Upper lobe of right lung (tissue), 1 donor: Measurements from ENCODE around the gene ENTPD8. TPM values are rescaled to one million over a fixed set of nuclear protein-coding genes. Genes with fewer than 3 reads are reported as not detected.

Experiments
- ATAC-seq: fragments of 200-7000 bp; cut with Tn5 transposase; one replicate; pipeline ENCODE4 v1.9.1; 2020; ENCODE audit warnings: mild to moderate bottlenecking, moderate library complexity
- DNase-seq: peaks from one replicate; pipeline ENCODE4 v3.0.0-alpha.2; 2020
- H3K27ac ChIP-seq: fragments of 200-600 bp; one replicate; pipeline ENCODE4 v1.8.0; 2022
- H3K27me3 ChIP-seq: fragments of 200-600 bp; one replicate; pipeline ENCODE4 v1.8.0; 2022; ENCODE audit warnings: mild to moderate bottlenecking
- H3K36me3 ChIP-seq: fragments of 200-600 bp; one replicate; pipeline ENCODE4 v1.8.0; 2022
- H3K4me1 ChIP-seq: fragments of 200-600 bp; one replicate; pipeline ENCODE4 v1.8.0; 2022
- H3K4me3 ChIP-seq: fragments of 200-600 bp; one replicate; pipeline ENCODE4 v1.8.0; 2022; ENCODE audit warnings: mild to moderate bottlenecking
- H3K9me3 ChIP-seq: fragments of 200-600 bp; one replicate; pipeline ENCODE4 v1.8.0; 2022
- intact Hi-C: fragments of 100-400 bp; cut with DNase I; formaldehyde crosslinking; loops from one replicate; pipeline ENCODE4 v1.11.0; 2022
- total RNA-seq: library from RNA; stranded (reverse); fragmentation: NEBNext Ultra II Directional; extraction: Animal tissue kit (Norgen Biotek cat#: 25700); gene quantifications from one replicate; pipeline ENCODE4 v1.2.1, GENCODE V29; 2021
- TF ChIP-seq, protein P1 (sequence below): fragments of 200-600 bp; IDR thresholded peaks from one replicate; pipeline ENCODE4 v1.8.0; 2022; ENCODE audit warnings: antibody characterized with exemption
- donor health status: DM: no; HTN: yes; CAD: no; lungs with severe emphysema.

Gene ENTPD8
- total RNA-seq, 1 donor from 2014 or later = not detected

DNA sequence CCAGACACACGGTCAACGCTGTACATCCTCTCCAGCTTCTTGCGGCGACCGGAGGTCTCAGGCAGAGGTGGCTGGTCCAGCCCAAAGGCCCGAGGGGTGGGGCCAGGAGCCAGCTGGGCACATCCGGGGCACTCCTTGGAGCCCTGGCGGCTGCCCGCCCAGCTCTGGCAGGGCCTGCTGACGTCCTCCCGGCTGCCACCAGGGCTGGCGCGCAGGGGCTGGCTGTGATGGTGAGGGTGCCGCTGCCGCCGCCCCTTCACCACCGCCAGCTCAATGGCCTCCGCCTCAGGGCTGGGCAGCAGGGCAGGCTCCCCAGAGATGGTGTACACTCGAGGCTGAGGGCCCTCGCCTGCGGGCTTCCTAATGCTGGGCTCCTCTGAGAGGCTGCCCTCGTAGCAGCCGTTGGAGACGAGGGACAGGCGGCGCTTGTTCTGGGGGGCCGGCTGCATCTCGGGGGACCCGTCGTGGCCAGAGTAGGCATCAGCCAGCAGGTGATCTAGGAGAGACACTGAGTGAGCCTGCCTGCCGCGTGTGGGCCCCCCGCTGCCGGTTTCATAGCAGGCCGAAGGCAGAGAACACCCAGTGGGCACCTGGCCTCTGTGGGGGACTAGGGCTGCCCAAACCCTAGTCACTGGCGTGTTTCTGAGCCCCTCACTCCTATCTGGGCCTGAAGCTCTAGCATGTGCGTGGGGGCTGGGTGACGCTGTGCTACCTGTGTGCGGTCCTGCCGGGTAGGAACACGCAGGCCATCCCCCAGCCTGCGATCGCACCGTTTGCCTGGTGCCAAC lies 16.4 kb upstream of the ENTPD8 start:
- no peak for ATAC-seq
- Histone ChIP-seq H3K27ac (no peak overlapping the region), H3K9me3 (no peaks in the 10 kb centered on the region), H3K27me3 (no peaks in the 10 kb centered on the region), H3K36me3 (no peaks in the 10 kb centered on the region), H3K4me3 (no peak overlapping the region), H3K4me1 (peaks cover 22% of the 10 kb centered on the region)
- TF ChIP-seq, protein P1, sequence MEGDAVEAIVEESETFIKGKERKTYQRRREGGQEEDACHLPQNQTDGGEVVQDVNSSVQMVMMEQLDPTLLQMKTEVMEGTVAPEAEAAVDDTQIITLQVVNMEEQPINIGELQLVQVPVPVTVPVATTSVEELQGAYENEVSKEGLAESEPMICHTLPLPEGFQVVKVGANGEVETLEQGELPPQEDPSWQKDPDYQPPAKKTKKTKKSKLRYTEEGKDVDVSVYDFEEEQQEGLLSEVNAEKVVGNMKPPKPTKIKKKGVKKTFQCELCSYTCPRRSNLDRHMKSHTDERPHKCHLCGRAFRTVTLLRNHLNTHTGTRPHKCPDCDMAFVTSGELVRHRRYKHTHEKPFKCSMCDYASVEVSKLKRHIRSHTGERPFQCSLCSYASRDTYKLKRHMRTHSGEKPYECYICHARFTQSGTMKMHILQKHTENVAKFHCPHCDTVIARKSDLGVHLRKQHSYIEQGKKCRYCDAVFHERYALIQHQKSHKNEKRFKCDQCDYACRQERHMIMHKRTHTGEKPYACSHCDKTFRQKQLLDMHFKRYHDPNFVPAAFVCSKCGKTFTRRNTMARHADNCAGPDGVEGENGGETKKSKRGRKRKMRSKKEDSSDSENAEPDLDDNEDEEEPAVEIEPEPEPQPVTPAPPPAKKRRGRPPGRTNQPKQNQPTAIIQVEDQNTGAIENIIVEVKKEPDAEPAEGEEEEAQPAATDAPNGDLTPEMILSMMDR = no peak
- peak; percentile 63 for DNase-seq
- intact Hi-C loops = no loop called here

DNA sequence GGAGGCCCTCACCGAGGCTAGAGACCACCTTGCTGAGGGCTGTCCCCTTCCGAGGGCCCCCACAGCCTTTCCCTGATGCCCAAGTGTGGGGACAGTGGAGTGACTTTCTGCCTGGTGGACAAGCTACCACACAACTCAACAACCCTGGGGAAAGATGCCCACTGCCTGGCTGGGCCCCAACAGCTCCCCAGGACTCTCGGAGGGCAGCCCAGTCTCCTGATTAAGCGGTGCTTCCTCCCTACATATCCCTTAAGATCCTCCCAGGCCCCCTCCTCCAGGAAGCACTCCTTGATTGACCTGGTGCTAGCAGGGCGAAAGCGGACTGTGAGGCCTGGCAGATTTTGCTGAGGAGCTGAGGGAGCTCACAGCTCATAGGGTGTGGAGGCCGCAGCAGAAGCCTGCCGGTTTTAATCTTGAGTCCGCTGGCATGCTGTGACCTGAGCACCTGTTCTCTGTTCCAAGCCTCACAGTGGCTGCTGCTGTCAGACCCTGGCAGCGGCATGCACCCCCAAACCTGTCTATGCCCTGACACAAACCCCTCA lies 15.8 kb upstream of the ENTPD8 start:
- Histone ChIP-seq H3K27me3 (no peaks in the 10 kb centered on the region), H3K4me3 (no peak overlapping the region), H3K36me3 (no peaks in the 10 kb centered on the region), H3K4me1 (peaks cover 22% of the 10 kb centered on the region), H3K9me3 (no peaks in the 10 kb centered on the region), H3K27ac (no peak overlapping the region)
- ATAC-seq (no peak), DNase-seq (peak; percentile 57)
- TF ChIP-seq, protein P1 = no peak
- intact Hi-C loops = no loop called here

DNA sequence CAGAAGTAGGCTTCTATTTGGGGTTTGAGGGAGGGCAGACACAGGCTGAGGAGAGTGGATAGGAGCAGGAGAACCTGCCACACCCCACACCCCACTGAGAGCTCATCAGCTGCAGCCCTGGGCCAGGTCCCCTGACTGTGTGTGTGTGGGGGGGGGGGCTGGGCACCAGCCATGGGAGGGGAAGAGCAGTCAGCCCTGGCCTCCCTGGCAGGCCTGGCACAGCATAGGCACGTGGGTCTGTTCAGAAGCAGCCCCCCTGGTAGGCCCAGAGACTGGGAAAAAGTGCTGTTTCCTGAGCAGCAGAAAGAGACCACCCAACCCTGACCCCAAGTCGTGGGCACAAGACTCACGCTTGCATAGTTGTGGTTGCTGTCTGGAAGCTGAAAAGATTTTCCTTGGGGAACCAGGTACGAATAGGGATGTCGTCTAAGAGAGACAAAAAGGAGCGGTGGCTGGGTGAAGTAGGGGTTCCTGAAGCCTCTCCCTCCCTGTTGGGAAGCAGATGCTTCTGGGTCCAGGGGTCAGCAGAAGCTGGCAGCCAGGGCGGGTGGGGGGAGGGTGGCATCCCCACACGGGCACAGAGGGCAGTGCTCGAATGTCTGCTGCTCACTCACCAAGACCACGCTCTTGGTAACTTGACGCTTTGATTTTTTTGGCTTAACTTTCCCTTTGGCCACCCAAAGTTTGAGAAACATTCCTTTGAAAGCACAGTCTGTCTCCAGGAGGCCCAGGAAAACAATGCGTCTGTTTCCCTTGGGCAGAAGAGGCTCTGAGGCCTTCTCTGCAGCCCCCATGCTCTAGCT lies 15.1 kb upstream of the ENTPD8 start:
- Histone ChIP-seq H3K9me3 (no peaks in the 10 kb centered on the region), H3K27me3 (no peaks in the 10 kb centered on the region), H3K27ac (no peak overlapping the region), H3K4me3 (no peak overlapping the region), H3K36me3 (no peaks in the 10 kb centered on the region), H3K4me1 (peaks cover 22% of the 10 kb centered on the region)
- DNase-seq = peak; percentile 59
- TF ChIP-seq, protein P1 = no peak
- intact Hi-C loops = no loop called here
- ATAC-seq = no peak

DNA sequence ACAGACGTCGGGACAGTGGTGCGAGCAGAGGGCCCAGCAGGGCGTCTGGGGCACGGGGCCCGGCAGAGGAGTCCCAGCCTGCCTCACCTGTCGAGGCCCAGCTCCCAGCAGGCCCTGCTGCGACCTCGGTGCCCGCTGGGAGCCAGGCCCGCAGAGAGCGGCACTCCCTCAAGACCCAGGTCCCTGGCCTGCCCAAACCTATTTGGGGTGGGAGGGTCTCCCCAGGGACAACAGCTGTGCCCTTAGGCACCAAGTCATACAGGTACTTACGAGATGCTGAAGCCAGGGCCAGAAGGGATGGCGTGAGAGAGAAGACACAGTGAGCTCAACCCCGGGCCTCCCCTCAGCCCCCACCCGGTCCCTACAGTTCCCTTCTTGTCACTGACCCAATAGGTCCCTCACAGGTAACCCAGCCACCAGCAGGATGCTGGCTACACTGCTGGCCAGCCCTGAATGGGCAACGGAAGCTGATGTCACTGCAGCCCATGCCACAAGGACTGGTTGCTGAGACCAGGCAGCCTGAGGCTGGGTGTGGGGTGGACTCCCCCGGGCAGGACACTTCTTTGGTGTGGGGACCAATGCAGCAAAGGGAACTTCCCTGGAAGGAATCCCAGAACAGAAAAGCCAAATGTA lies 14.3 kb upstream of the ENTPD8 start:
- intact Hi-C loops = no loop called here
- ATAC-seq (no peak), DNase-seq (peak; percentile 59)
- Histone ChIP-seq H3K4me3 (no peak overlapping the region), H3K9me3 (no peaks in the 10 kb centered on the region), H3K27ac (no peak overlapping the region), H3K4me1 (peaks cover 22% of the 10 kb centered on the region), H3K27me3 (no peaks in the 10 kb centered on the region), H3K36me3 (no peaks in the 10 kb centered on the region)
- TF ChIP-seq, protein P1 = no peak

DNA sequence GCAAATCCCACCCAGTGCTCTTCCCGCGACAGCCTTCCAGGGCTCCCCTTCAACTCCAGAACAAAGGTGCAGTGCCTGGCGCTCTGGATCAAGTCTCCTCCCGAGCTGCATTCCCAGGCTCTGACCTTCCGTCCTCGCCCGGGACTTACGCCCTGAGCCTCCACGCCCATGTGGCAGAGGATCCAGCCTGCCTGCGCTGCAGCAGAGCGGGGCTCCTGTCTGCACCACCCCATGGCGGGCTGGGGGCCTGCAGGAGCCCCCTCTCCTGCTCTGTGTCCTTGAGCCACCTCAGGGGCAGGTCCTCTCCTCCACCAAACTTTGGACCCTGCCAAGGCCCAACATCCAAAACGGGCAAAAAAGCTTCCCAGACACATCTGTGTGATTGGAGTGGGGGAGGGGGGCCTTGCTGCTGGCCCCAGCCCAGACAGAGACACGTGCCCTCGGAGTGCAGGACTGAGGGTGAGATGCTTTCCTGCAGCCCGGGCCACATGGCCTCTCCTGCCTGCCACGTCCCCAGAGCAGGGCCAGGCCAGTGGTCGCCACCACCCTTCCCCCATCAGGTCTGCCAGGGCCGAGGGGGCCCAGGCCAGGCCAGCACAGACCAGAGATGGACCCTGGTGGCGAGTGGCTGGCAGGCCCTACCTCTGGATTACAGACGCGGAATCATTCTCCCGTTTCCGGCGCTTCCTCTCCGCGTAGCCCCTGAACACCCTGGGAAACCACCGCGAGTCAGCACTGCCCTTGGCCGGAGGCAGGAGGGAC lies 13.6 kb upstream of the ENTPD8 start:
- Histone ChIP-seq H3K27ac (peak overlapping the region; percentile 74), H3K27me3 (no peaks in the 10 kb centered on the region), H3K4me3 (peak overlapping the region; percentile 57), H3K4me1 (peaks cover 19% of the 10 kb centered on the region), H3K36me3 (peaks cover under 1% of the 10 kb centered on the region), H3K9me3 (no peaks in the 10 kb centered on the region)
- TF ChIP-seq, protein P1 = no peak
- intact Hi-C loops = no loop called here
- DNase-seq (peak; percentile 71), ATAC-seq (peak; percentile 2)
